Ascending aorta (tissue), 2 donors: ENCODE measurements around the gene TPSD1. TPM values are rescaled to one million over a fixed set of nuclear protein-coding genes. Genes with fewer than 3 reads are reported as not detected.
"Not testable (repeated sequence)": the region's sequence is repeated elsewhere in the genome, so short reads cannot be mapped to it uniquely, and the experiment has no call there.

ENCODE experiments used
- DNase-seq, 2 donors: peaks; one replicate each; pipeline ENCODE4 v3.0.0-alpha.2; 2019; ENCODE audit warnings: low spot score in 2 of 2
- H3K27ac ChIP-seq, 2 donors: fragments of 200-600 bp; sonication (generic); one replicate each; pipeline ENCODE4 v1.5.1; 2016 to 2017; ENCODE audit warnings: mild to moderate bottlenecking in 1 of 2
- H3K27me3 ChIP-seq: fragments of 200-600 bp; sonication (generic); one replicate; pipeline ENCODE4 v1.5.1; 2017
- H3K36me3 ChIP-seq, 2 donors: fragments of 200-600 bp; sonication (generic); one replicate each; pipeline ENCODE4 v1.5.1; 2016
- H3K4me1 ChIP-seq, 2 donors: fragments of 200-600 bp; sonication (generic); one replicate each; pipeline ENCODE4 v1.5.1; 2016 to 2017; ENCODE audit warnings: mild to moderate bottlenecking in 1 of 2
- H3K4me3 ChIP-seq, 2 donors: fragments of 200-600 bp; sonication (generic); one replicate each; pipeline ENCODE4 v1.5.1; 2016 to 2017; ENCODE audit warnings: mild to moderate bottlenecking in 1 of 2
- H3K9me3 ChIP-seq, 2 donors: fragments of 200-600 bp; sonication (generic); one replicate each; pipeline ENCODE4 v1.5.1; 2016
- CTCF ChIP-seq, 3 experiments: fragments of 200-600 bp in 2 of 3; fragments of 450-650 bp in 1 of 3; sonication (generic) in 2 of 3; IDR thresholded peaks; one replicate each; pipeline ENCODE4 v1.5.1; 2016 to 2019; ENCODE audit warnings: antibody characterized with exemption in 3 of 3, mild to moderate bottlenecking in 1 of 3, moderate library complexity in 1 of 3
- intact Hi-C: fragments of 100-400 bp; cut with DNase I; formaldehyde crosslinking; loops from one replicate; pipeline ENCODE4 v1.15.1; 2023
- total RNA-seq: library from RNA; depleted of rRNA; stranded (reverse); fragments of >200 nt; gene quantifications from one replicate; pipeline ENCODE4 v1.1.0, GENCODE V29; 2016

Gene TPSD1
- total RNA-seq, 1 donor from 2014 or later = 20.8 TPM

DNA sequence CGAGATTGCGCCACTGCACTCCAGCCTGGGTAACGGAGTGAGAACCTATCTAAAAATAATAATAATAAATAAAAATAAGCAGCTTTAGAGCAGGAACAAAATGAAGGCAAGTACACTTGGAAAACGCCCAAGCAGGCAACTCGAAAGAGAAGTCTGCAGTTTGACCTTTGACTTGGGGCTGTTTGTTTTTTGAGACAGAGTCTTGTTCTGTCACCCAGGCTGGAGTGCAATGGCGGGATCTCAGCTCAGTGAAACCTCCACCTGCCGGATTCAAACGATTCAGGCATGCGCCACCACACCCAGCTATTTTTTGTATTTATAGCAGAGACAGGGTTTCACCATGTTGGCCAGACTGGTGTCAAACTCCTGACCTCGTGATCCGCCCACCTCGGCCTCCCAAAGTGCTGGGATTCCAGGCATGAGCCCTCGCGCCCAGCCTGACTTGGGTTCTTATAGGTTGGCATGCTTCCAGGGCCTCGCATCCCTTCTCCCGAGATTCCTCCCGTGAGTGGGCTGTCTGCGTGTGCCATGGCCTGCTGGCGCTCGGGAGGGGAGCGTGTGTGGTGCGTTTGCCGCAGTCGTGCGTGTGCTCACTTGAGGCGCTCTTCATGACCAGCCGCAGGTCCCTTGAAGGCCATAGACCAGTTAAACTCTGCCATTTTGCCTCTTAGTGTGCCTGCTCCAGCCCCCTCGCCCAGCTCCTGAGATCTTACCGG, 35.1 kb downstream of the TPSD1 start:
- peaks cover 13% of the 10 kb centered on the region for H3K27me3 ChIP-seq
- H3K36me3 ChIP-seq = no peaks in the 10 kb centered on the region
- intact Hi-C loops = no loop called here
- DNase-seq = no peak
- no peak overlapping the region for H3K27ac ChIP-seq
- no peak for TF ChIP-seq CTCF (IDR thresholded peaks at IDR 0.05)
- no peaks in the 10 kb centered on the region for H3K9me3 ChIP-seq
- H3K4me3 ChIP-seq = no peak overlapping the region
- H3K4me1 ChIP-seq = no peaks in the 10 kb centered on the region

DNA sequence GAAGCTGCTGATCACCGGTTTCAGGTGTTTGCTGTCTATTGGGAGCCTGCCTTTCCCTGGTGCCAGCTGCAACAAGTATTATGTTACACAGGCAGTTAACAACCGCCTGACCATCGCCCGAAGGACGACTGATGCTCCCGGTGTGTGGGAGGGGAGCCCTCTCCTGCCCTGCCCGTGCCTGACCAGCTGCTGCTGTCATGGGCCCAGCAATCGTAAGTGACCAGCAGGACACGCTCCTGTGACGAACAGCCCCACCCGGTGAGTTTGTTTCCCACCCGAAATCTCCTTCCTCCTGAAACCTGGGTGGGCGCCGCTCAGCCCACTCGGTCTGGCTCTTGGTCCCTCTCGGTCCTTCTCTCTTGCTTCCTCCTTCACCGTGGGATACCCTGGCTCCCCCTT, 35.7 kb downstream of the TPSD1 start:
- H3K27me3 ChIP-seq = peaks cover 13% of the 10 kb centered on the region
- intact Hi-C loops = no loop called here
- H3K4me1 ChIP-seq = no peaks in the 10 kb centered on the region
- no peak for DNase-seq
- no peak overlapping the region for H3K4me3 ChIP-seq
- H3K27ac ChIP-seq = no peak overlapping the region
- no peaks in the 10 kb centered on the region for H3K9me3 ChIP-seq
- H3K36me3 ChIP-seq = no peaks in the 10 kb centered on the region
- TF ChIP-seq CTCF (IDR thresholded peaks at IDR 0.05) = no peak

DNA sequence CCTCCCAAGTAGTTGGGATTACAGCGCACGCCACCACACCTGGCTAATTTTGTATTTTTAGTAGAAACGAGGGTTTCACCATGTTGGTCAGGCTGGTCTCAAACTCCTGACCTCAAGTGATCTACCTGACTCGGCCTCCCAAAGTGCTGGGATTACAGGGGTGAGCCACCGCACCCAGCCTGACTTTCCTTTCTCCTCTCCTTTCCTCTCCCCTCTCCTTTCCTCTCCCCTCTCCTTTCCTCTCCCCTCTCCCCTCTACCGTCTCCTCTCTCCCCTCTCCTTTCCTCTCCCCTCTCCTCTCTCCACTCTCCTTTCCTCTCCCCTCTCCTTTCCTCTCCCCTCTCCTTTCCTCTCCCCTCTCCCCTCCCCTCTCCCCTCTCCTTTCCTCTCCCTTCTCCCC, 36.3 kb downstream of the TPSD1 start:
- H3K27ac ChIP-seq, H3K36me3 ChIP-seq, H3K9me3 ChIP-seq, H3K4me3 ChIP-seq, H3K4me1 ChIP-seq, intact Hi-C loops, DNase-seq: not testable (repeated sequence)
- H3K27me3 ChIP-seq = peaks cover 13% of the 10 kb centered on the region

DNA sequence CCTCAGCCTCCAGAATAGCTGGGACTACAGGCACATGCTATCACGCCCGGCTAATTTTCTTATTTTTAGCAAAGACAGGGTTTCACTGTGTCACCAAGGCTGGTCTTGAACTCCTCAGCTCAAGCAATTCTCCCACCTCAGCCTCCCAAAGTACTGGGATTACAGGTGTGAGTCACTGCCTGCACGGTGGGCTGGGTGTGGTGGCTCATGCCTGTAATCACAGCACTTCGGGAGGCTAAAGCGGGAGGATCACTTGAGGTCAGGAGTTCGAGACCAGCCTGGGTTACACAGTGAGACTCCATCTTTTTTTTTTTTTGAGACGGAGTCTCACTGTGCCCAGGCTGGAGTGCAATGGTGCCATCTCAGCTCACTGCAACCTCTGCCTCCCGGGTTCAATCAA, 36.9 kb downstream of the TPSD1 start:
- H3K4me3 ChIP-seq, intact Hi-C loops, H3K9me3 ChIP-seq, H3K36me3 ChIP-seq, DNase-seq, H3K4me1 ChIP-seq, H3K27ac ChIP-seq: not testable (repeated sequence)
- peaks cover 13% of the 10 kb centered on the region for H3K27me3 ChIP-seq

DNA sequence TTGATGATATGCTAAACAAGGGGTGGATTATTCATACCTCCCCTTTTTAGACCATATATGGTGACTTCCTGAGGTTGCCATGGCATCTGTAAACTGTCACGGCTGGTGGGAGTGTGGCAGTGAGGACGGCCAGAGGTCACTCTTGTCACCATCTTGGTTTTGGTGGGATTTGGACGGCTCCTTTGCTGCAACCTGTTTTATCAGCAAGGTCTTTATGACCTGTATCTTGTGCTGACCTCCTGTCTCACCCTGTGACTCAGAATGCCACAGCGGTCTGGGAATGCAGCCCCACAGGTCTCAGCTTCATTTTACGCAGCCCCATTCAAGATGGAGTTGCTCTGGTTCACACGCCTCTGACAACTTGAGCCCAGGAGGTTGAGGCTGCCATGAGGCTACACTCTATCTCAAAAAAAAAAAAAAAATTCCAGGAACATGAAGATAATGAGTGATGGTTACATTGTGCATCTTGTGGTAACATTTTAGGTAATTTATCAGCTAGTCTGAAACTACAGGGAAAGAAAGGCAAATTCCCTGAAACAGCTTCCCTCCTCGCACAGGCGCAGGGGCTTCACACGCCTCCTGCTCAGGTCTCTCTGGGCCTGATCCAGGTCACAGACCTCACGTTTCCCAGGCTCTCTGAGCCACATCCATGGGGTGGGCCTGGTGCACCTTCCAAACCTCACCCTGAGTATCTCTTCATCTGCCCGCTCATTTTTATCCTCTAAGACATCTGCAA, 38.2 kb downstream of the TPSD1 start:
- intact Hi-C loops = no loop called here
- no peaks in the 10 kb centered on the region for H3K36me3 ChIP-seq
- H3K9me3 ChIP-seq = no peaks in the 10 kb centered on the region
- no peaks in the 10 kb centered on the region for H3K4me1 ChIP-seq
- H3K4me3 ChIP-seq = no peak overlapping the region
- H3K27me3 ChIP-seq = peaks cover 5% of the 10 kb centered on the region
- H3K27ac ChIP-seq = no peak overlapping the region
- no peak for TF ChIP-seq CTCF (IDR thresholded peaks at IDR 0.05)
- DNase-seq = no peak

- DNase-seq = no peak
- H3K4me3 ChIP-seq = no peak overlapping the region
- no peaks in the 10 kb centered on the region for H3K4me1 ChIP-seq
- intact Hi-C loops = no loop called here
- no peak overlapping the region for H3K27ac ChIP-seq
- H3K36me3 ChIP-seq = no peaks in the 10 kb centered on the region
- no peak for TF ChIP-seq CTCF (IDR thresholded peaks at IDR 0.05)
- H3K27me3 ChIP-seq = peaks cover 4% of the 10 kb centered on the region
- H3K9me3 ChIP-seq = no peaks in the 10 kb centered on the region
Observed at GRCh38 chr16:1295465-1295864, 39.6 kb downstream of the TPSD1 start.

DNA sequence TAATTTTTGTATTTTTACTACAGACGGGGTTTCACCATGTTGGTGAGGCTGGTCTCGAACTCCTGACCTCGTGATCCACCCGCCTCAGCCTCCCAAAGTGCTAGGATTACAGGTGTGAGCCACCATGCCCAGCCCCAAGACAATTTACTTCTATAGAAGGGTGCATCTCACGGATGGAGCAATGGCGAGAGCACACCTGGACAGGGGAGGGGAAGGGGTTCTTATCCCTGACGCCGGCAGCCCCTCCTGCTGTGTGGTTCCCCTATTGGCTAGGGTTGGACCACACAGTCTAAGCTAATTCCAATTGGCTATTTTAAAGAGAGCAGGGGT, 40.8 kb downstream of the TPSD1 start:
- H3K4me1 ChIP-seq, H3K4me3 ChIP-seq, DNase-seq, intact Hi-C loops, H3K27ac ChIP-seq, H3K9me3 ChIP-seq, H3K27me3 ChIP-seq, H3K36me3 ChIP-seq: not testable (repeated sequence)
